Measurements from ENCODE around the gene CABLES2. TPM values are rescaled to one million over a fixed set of nuclear protein-coding genes. Genes with fewer than 3 reads are reported as not detected.

The CABLES2 gene
- total RNA-seq, 4 donors from 2014 or later: 2.0 to 6.9 (median 4.1) TPM

- WGBS: 85% methylated on average over 3 of the region's 3 CpGs
- no peak overlapping the region for H3K4me3 ChIP-seq
- DNase-seq (ENCODE audit: extremely low spot score): no peak
- intact Hi-C loops (cut with DNase I): no loop called here
- H3K4me1 ChIP-seq: peaks cover 10 to 41% (median 35%) of the 10 kb centered on the region in 4 donors
- H3K9me3 ChIP-seq: no peaks in the 10 kb centered on the region
- H3K27ac ChIP-seq (replicated peaks in 1 of 4): no peak overlapping the region
- TF ChIP-seq CTCF (IDR thresholded peaks at IDR 0.05) (no peak), EP300 (IDR thresholded peaks at IDR 0.05) (no peak), POLR2A (IDR thresholded peaks at IDR 0.05; ENCODE audit: low read depth) (no peak), POLR2AphosphoS5 (IDR thresholded peaks at IDR 0.05) (no peak)
- H3K36me3 ChIP-seq: no peaks in the 10 kb centered on the region
- H3K27me3 ChIP-seq: peaks cover 0 to 43% (median 0%) of the 10 kb centered on the region in 4 donors
These were observed 29.6 kb upstream of the CABLES2 start for GRCh38 chr20:62436692-62437091.

- Histone ChIP-seq H3K4me3 (peak overlapping the region in 1 of 4 donors; percentile 24), H3K9me3 (no peaks in the 10 kb centered on the region), H3K4me1 (peaks cover 10 to 41% (median 35%) of the 10 kb centered on the region in 4 donors), H3K27ac (replicated peaks in 1 of 4) (peak overlapping the region in 3 of 4 donors; percentile 11 to 55 (median 47)), H3K27me3 (peaks cover 0 to 28% (median 0%) of the 10 kb centered on the region in 4 donors), H3K36me3 (no peaks in the 10 kb centered on the region)
- TF ChIP-seq POLR2AphosphoS5 (IDR thresholded peaks at IDR 0.05): peak in 1 of 2 donors; percentile 54
- TF ChIP-seq EP300 (IDR thresholded peaks at IDR 0.05): no peak
- TF ChIP-seq CTCF (IDR thresholded peaks at IDR 0.05): no peak
- intact Hi-C loops (cut with DNase I): no loop called here
- 22% methylated on average over 32 of the region's 32 CpGs for WGBS
- no peak for DNase-seq (ENCODE audit: extremely low spot score)
These were observed 26.8 kb upstream of the CABLES2 start for GRCh38 chr20:62433658-62434497.

- no peak for DNase-seq (ENCODE audit: extremely low spot score)
- Histone ChIP-seq H3K36me3 (no peaks in the 10 kb centered on the region), H3K4me3 (no peak overlapping the region), H3K4me1 (peaks cover 10 to 19% (median 15%) of the 10 kb centered on the region in 4 donors), H3K9me3 (no peaks in the 10 kb centered on the region), H3K27ac (replicated peaks in 1 of 4) (no peak overlapping the region), H3K27me3 (peaks cover 0 to 34% (median 0%) of the 10 kb centered on the region in 4 donors)
- TF ChIP-seq EP300 (IDR thresholded peaks at IDR 0.05): no peak
- TF ChIP-seq CTCF (IDR thresholded peaks at IDR 0.05): no peak
- TF ChIP-seq POLR2AphosphoS5 (IDR thresholded peaks at IDR 0.05): no peak
- no peak for TF ChIP-seq POLR2A (IDR thresholded peaks at IDR 0.05; ENCODE audit: low read depth)
- intact Hi-C loops (cut with DNase I): no loop called here
- 74% methylated on average over 23 of the region's 23 CpGs for WGBS
These were observed 23.9 kb upstream of the CABLES2 start for GRCh38 chr20:62430866-62431447.

- intact Hi-C loops (cut with DNase I): no loop called here
- WGBS: 87% methylated on average over 5 of the region's 10 CpGs
- TF ChIP-seq CTCF (IDR thresholded peaks at IDR 0.05): no peak
- no peak for TF ChIP-seq POLR2AphosphoS5 (IDR thresholded peaks at IDR 0.05)
- no peak for TF ChIP-seq EP300 (IDR thresholded peaks at IDR 0.05)
- TF ChIP-seq POLR2A (IDR thresholded peaks at IDR 0.05; ENCODE audit: low read depth): no peak
- Histone ChIP-seq H3K27me3 (peaks cover 0 to 36% (median 0%) of the 10 kb centered on the region in 4 donors), H3K4me3 (no peak overlapping the region), H3K27ac (replicated peaks in 1 of 4) (no peak overlapping the region), H3K36me3 (no peaks in the 10 kb centered on the region), H3K4me1 (peaks cover 10 to 19% (median 15%) of the 10 kb centered on the region in 4 donors), H3K9me3 (no peaks in the 10 kb centered on the region)
- DNase-seq (ENCODE audit: extremely low spot score): no peak
These were observed 23.3 kb upstream of the CABLES2 start for GRCh38 chr20:62430311-62430853.
